Uterus (tissue), 4 donors: Measurements from ENCODE around the gene FDX1. TPM values are rescaled to one million over a fixed set of nuclear protein-coding genes. Genes with fewer than 3 reads are reported as not detected.
A peak's percentile ranks its signal among the peaks of the same experiment; 100 is the strongest.

Experiments used
- DNase-seq, 2 donors: peaks; one replicate each; pipeline ENCODE4 v3.0.0-alpha.2; 2019 to 2020
- H3K27ac ChIP-seq, 2 donors: fragments of 200-600 bp; sonication (generic); 1 replicate in 1 of 2; 2 replicates in 1 of 2; pipeline ENCODE4 v1.5.1; 2016 to 2018
- H3K27me3 ChIP-seq, 2 donors: fragments of 200-600 bp; sonication (generic); one replicate each; pipeline ENCODE4 v1.5.1; 2018 to 2019; ENCODE audit warnings: control low read depth in 1 of 2
- H3K36me3 ChIP-seq, 2 donors: fragments of 200-600 bp; sonication (generic); one replicate each; pipeline ENCODE4 v1.5.1; 2019; ENCODE audit warnings: control low read depth in 1 of 2
- H3K4me1 ChIP-seq, 2 donors: fragments of 200-600 bp; sonication (generic); one replicate each; pipeline ENCODE4 v1.5.1; 2018 to 2019; ENCODE audit warnings: control low read depth in 1 of 2
- H3K4me3 ChIP-seq, 2 donors: fragments of 200-600 bp; sonication (generic); 1 replicate in 1 of 2; 2 replicates in 1 of 2; pipeline ENCODE4 v1.5.1; 2018 to 2019; ENCODE audit warnings: mild to moderate bottlenecking in 1 of 2
- H3K9me3 ChIP-seq, 2 donors: fragments of 200-600 bp; sonication (generic); one replicate each; pipeline ENCODE4 v1.5.1; 2019; ENCODE audit warnings: control low read depth in 1 of 2
- CTCF ChIP-seq, 4 experiments: fragments of 200-600 bp in 2 of 4; fragments of 450-650 bp in 2 of 4; sonication (generic) in 2 of 4; IDR thresholded peaks; one replicate each; pipeline ENCODE4 v1.5.1; 2016 to 2019; ENCODE audit warnings: antibody characterized with exemption in 4 of 4, mild to moderate bottlenecking in 2 of 4, moderate library complexity in 1 of 4
- POLR2A ChIP-seq, 2 donors: fragments of 450-650 bp; IDR thresholded peaks; one replicate each; pipeline ENCODE4 v1.6.1; 2016; ENCODE audit warnings: antibody characterized with exemption in 2 of 2, mild to moderate bottlenecking in 1 of 2, moderate library complexity in 1 of 2
- intact Hi-C: fragments of 100-400 bp; cut with DNase I; formaldehyde crosslinking; loops from one replicate; pipeline ENCODE4 v1.15.1; 2023; ENCODE audit warnings: low total_unique reads
- total RNA-seq, 4 donors: library from RNA; depleted of rRNA in 3 of 4; stranded (reverse); fragments of >200 nt in 3 of 4; gene quantifications; one replicate each; pipeline versions ENCODE4 v1.1.0 to v1.2.4, GENCODE V29; 2014 to 2023
- donor health status: DM: yes; HTN: yes; CAD: no.

The FDX1 gene
- total RNA-seq, 4 donors from 2014 or later, result 0.77 to 26.5 (median 15.4) TPM

GRCh38 chr11:110463153-110463552 lies 33.4 kb downstream of the FDX1 start:
- intact Hi-C loops, result loop anchor here (10.0 kb wide), 1 partner anchor 772 kb away; no protein-coding TSS in a partner anchor
- no peaks in the 10 kb centered on the region for H3K9me3 ChIP-seq
- no peak overlapping the region for H3K4me3 ChIP-seq
- no peaks in the 10 kb centered on the region for H3K27me3 ChIP-seq
- no peak overlapping the region for H3K27ac ChIP-seq
- DNase-seq, result peak; percentile 31 to 56
- no peak for TF ChIP-seq POLR2A (IDR thresholded peaks at IDR 0.05)
- peak; percentile 30 to 62 (median 39) for TF ChIP-seq CTCF (IDR thresholded peaks at IDR 0.05)
- H3K36me3 ChIP-seq, result no peaks in the 10 kb centered on the region
- H3K4me1 ChIP-seq, result no peaks in the 10 kb centered on the region

GRCh38 chr11:110465231-110465630 lies 35.5 kb downstream of the FDX1 start:
- TF ChIP-seq POLR2A (IDR thresholded peaks at IDR 0.05) (no peak), CTCF (IDR thresholded peaks at IDR 0.05) (no peak)

GRCh38 chr11:110467556-110467955 lies 37.8 kb downstream of the FDX1 start:
- intact Hi-C loops, result loop anchor here (10.0 kb wide), 1 partner anchor 767 kb away; no protein-coding TSS in a partner anchor
- no peak for DNase-seq

More at GRCh38 chr11:110465231-110465630, 35.5 kb downstream of the FDX1 start:
- DNase-seq, result no peak
- no peaks in the 10 kb centered on the region for H3K4me1 ChIP-seq
- H3K36me3 ChIP-seq, result no peaks in the 10 kb centered on the region
- no peak overlapping the region for H3K4me3 ChIP-seq
- no peaks in the 10 kb centered on the region for H3K27me3 ChIP-seq
- no peaks in the 10 kb centered on the region for H3K9me3 ChIP-seq
- intact Hi-C loops, result loop anchor here (10.0 kb wide), 1 partner anchor 770 kb away; no protein-coding TSS in a partner anchor
- H3K27ac ChIP-seq, result no peak overlapping the region

GRCh38 chr11:110468121-110468520 lies 38.4 kb downstream of the FDX1 start:
- Histone ChIP-seq H3K36me3 (no peaks in the 10 kb centered on the region), H3K9me3 (no peaks in the 10 kb centered on the region), H3K4me3 (no peak overlapping the region), H3K27me3 (no peaks in the 10 kb centered on the region), H3K4me1 (no peaks in the 10 kb centered on the region), H3K27ac (no peak overlapping the region)
- TF ChIP-seq POLR2A (IDR thresholded peaks at IDR 0.05) (no peak), CTCF (IDR thresholded peaks at IDR 0.05) (no peak)
- no peak for DNase-seq
- intact Hi-C loops, result loop anchor here (10.0 kb wide), 1 partner anchor 767 kb away; no protein-coding TSS in a partner anchor

More at GRCh38 chr11:110467556-110467955, 37.8 kb downstream of the FDX1 start:
- Histone ChIP-seq H3K36me3 (no peaks in the 10 kb centered on the region), H3K27ac (no peak overlapping the region), H3K9me3 (no peaks in the 10 kb centered on the region), H3K27me3 (no peaks in the 10 kb centered on the region), H3K4me3 (no peak overlapping the region), H3K4me1 (no peaks in the 10 kb centered on the region)
- TF ChIP-seq POLR2A (IDR thresholded peaks at IDR 0.05) (no peak), CTCF (IDR thresholded peaks at IDR 0.05) (no peak)

GRCh38 chr11:110469127-110469526 lies 39.4 kb downstream of the FDX1 start:
- H3K9me3 ChIP-seq, result no peaks in the 10 kb centered on the region
- H3K4me1 ChIP-seq, result no peaks in the 10 kb centered on the region
- TF ChIP-seq CTCF (IDR thresholded peaks at IDR 0.05), result no peak
- TF ChIP-seq POLR2A (IDR thresholded peaks at IDR 0.05), result no peak
- no peaks in the 10 kb centered on the region for H3K27me3 ChIP-seq
- no peaks in the 10 kb centered on the region for H3K36me3 ChIP-seq
- no peak for DNase-seq
- no peak overlapping the region for H3K27ac ChIP-seq
- no peak overlapping the region for H3K4me3 ChIP-seq
- intact Hi-C loops, result loop anchor here (10.0 kb wide), 1 partner anchor 766 kb away; no protein-coding TSS in a partner anchor
